A673 (cell line): Measurements from ENCODE around the gene PFKL. TPM values are rescaled to one million over a fixed set of nuclear protein-coding genes. Genes with fewer than 3 reads are reported as not detected.

Experiments used
- BruUV-seq: library from RNA; stranded (reverse); fragments of 400-500 nt; replicated peaks from 2 replicates; lab custom pipeline; 2021; lab: Mats Ljungman, UMichigan
- CTCF ChIA-PET: fragments of 300-600 bp; sonication (Branson Sonifier 250); formaldehyde crosslinking; loops from one replicate; lab custom pipeline; 2022; ENCODE audit warnings: antibody characterized with exemption; lab: Charles Lee
- POLR2A ChIA-PET: fragments of 300-600 bp; sonication (Branson Sonifier 250); formaldehyde crosslinking; loops from one replicate; lab custom pipeline; 2022; ENCODE audit warnings: antibody characterized with exemption; ENCODE audit not compliant: low non-redundant PET; lab: Charles Lee
- DNase-seq: peaks from one replicate; pipeline ENCODE4 v3.0.0-alpha.2; 2015; ENCODE audit warnings: low spot score
- H3K27ac ChIP-seq: fragments of 200-600 bp; sonication (generic); 2 replicates; pipeline ENCODE4 v1.5.1; 2016; ENCODE audit warnings: mixed run types, low read depth, mild to moderate bottlenecking, mixed read lengths, antibody characterized with exemption, low read length; ENCODE audit not compliant: poor library complexity, severe bottlenecking
- H3K27me3 ChIP-seq: fragments of 200-600 bp; sonication (generic); replicated peaks from 2 replicates; pipeline ENCODE4 v1.6.1; 2017; ENCODE audit warnings: mixed run types, low read depth, mild to moderate bottlenecking, mixed read lengths, antibody characterized with exemption, low read length; ENCODE audit not compliant: insufficient read depth, poor library complexity
- H3K36me3 ChIP-seq: fragments of 200-600 bp; sonication (generic); 2 replicates; pipeline ENCODE4 v1.6.1; 2016; ENCODE audit warnings: mixed run types, mild to moderate bottlenecking, mixed read lengths, antibody characterized with exemption, low read length; ENCODE audit not compliant: insufficient read depth, poor library complexity, severe bottlenecking
- H3K4me1 ChIP-seq: fragments of 200-600 bp; sonication (generic); 2 replicates; pipeline ENCODE4 v1.6.1; 2017; ENCODE audit warnings: mixed run types, mild to moderate bottlenecking, mixed read lengths, antibody characterized with exemption, low read length; ENCODE audit not compliant: insufficient read depth, poor library complexity, severe bottlenecking
- H3K4me3 ChIP-seq: fragments of 200-600 bp; sonication (generic); 2 replicates; pipeline ENCODE4 v1.5.1; 2016; ENCODE audit warnings: low read depth, mixed run types, mild to moderate bottlenecking, mixed read lengths, low read length; ENCODE audit not compliant: poor library complexity, severe bottlenecking
- H3K9me3 ChIP-seq: fragments of 200-600 bp; sonication (generic); 2 replicates; pipeline ENCODE4 v1.6.1; 2016; ENCODE audit warnings: mixed run types, low read depth, mild to moderate bottlenecking, mixed read lengths, antibody characterized with exemption, low read length; ENCODE audit not compliant: poor library complexity, severe bottlenecking
- EZH2 ChIP-seq: fragments of 200-600 bp; sonication (generic); IDR thresholded peaks from 2 replicates; pipeline ENCODE4 v1.6.1; 2017; ENCODE audit warnings: borderline replicate concordance, low read depth, mild to moderate bottlenecking, mixed read lengths, antibody characterized with exemption, low read length; ENCODE audit not compliant: poor library complexity, severe bottlenecking
- intact Hi-C: fragments of 100-400 bp; cut with micrococcal nuclease; formaldehyde crosslinking; loops from one replicate; pipeline ENCODE4 v1.10.0; 2022; ENCODE audit not compliant: unreplicated experiment
- total RNA-seq: library from RNA; stranded (reverse); gene quantifications from 2 replicates; pipeline ENCODE4 v1.2.3, GENCODE V29; 2021
- TF ChIP-seq, protein P1 (sequence below): fragments of 300-800, 200-600 bp; sonication (generic); conservative IDR thresholded peaks from 2 replicates; pipeline ENCODE4 v1.5.1; 2017; ENCODE audit warnings: low read depth, mild to moderate bottlenecking, antibody characterized with exemption, low read length, moderate library complexity, mixed read lengths

PFKL gene
- total RNA-seq, 1 experiment from 2014 or later, result 112 TPM

DNA sequence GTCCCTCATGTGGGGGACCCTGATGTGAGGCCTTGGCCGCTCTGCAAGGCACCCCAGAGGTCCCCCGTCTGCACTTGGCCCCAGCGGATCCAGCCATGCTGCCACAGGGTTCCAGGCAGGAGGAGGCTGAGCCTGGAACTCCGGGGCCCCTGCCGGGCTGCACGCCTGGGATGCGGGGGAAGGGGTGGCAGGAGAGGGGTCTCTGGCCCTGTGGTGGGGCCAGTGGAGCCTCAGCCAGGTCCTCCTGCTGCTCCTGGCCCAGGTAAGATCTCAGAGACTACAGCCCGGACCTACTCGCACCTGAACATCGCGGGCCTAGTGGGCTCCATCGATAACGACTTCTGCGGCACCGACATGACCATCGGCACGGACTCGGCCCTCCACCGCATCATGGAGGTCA, 12.9 kb downstream of the PFKL start:
- no TSS peak for BruUV-seq
- ChIA-PET POLR2A (no interaction called here), CTCF (no interaction called here)
- TF ChIP-seq EZH2, result no peak
- TF ChIP-seq, protein P1, sequence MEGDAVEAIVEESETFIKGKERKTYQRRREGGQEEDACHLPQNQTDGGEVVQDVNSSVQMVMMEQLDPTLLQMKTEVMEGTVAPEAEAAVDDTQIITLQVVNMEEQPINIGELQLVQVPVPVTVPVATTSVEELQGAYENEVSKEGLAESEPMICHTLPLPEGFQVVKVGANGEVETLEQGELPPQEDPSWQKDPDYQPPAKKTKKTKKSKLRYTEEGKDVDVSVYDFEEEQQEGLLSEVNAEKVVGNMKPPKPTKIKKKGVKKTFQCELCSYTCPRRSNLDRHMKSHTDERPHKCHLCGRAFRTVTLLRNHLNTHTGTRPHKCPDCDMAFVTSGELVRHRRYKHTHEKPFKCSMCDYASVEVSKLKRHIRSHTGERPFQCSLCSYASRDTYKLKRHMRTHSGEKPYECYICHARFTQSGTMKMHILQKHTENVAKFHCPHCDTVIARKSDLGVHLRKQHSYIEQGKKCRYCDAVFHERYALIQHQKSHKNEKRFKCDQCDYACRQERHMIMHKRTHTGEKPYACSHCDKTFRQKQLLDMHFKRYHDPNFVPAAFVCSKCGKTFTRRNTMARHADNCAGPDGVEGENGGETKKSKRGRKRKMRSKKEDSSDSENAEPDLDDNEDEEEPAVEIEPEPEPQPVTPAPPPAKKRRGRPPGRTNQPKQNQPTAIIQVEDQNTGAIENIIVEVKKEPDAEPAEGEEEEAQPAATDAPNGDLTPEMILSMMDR, result no peak
- DNase-seq, result no peak
- no peak overlapping the region for H3K4me3 ChIP-seq
- H3K4me1 ChIP-seq, result no peaks in the 10 kb centered on the region
- no peak overlapping the region for H3K27ac ChIP-seq
- H3K27me3 ChIP-seq, result no peaks in the 10 kb centered on the region
- intact Hi-C loops, result no loop called here
- no peaks in the 10 kb centered on the region for H3K9me3 ChIP-seq
- peaks cover 12% of the 10 kb centered on the region for H3K36me3 ChIP-seq

- no peak overlapping the region for H3K4me3 ChIP-seq
- peaks cover 12% of the 10 kb centered on the region for H3K36me3 ChIP-seq
- TF ChIP-seq, protein P1, result no peak
- no peak for TF ChIP-seq EZH2
- CTCF ChIA-PET, result no interaction called here
- no peak overlapping the region for H3K27ac ChIP-seq
- intact Hi-C loops, result no loop called here
- no peaks in the 10 kb centered on the region for H3K27me3 ChIP-seq
- POLR2A ChIA-PET, result no interaction called here
- H3K4me1 ChIP-seq, result no peaks in the 10 kb centered on the region
- no peaks in the 10 kb centered on the region for H3K9me3 ChIP-seq
- BruUV-seq, result no TSS peak
- DNase-seq, result no peak
Observed at GRCh38 chr21:44313451-44313850, 13.6 kb downstream of the PFKL start.

GRCh38 chr21:44314128-44314527, 14.3 kb downstream of the PFKL start:
- no peak overlapping the region for H3K4me3 ChIP-seq
- TF ChIP-seq, protein P1, result no peak
- no peak for TF ChIP-seq EZH2
- intact Hi-C loops, result no loop called here
- no peaks in the 10 kb centered on the region for H3K9me3 ChIP-seq
- ChIA-PET CTCF (no interaction called here), POLR2A (no interaction called here)
- BruUV-seq, result no TSS peak
- H3K27ac ChIP-seq, result no peak overlapping the region
- DNase-seq, result no peak
- H3K4me1 ChIP-seq, result no peaks in the 10 kb centered on the region
- H3K27me3 ChIP-seq, result no peaks in the 10 kb centered on the region
- H3K36me3 ChIP-seq, result peaks cover 12% of the 10 kb centered on the region
